BLaER1 treated with 17β-estradiol and CSF1 and Interleukin-3, amounts not matched to agents 10 nM and 100 nM (cell line): ENCODE results near the gene AARSD1.

Source experiments
- H3K27ac ChIP-seq, 11 experiments: shearing (Covaris generic); formaldehyde crosslinking; 2 replicates each; pipeline ENCODE4 v1.8.1; 2022
- H3K27me3 ChIP-seq, 11 experiments: shearing (Covaris generic); formaldehyde crosslinking; 2 replicates each; pipeline ENCODE4 v1.8.1; 2022
- H3K36me3 ChIP-seq, 11 experiments: shearing (Covaris generic); formaldehyde crosslinking; 2 replicates each; pipeline ENCODE4 v1.8.1; 2022
- H3K4me1 ChIP-seq, 10 experiments: shearing (Covaris generic); formaldehyde crosslinking; 2 replicates each; pipeline ENCODE4 v1.8.1; 2022
- H3K4me2 ChIP-seq, 11 experiments: shearing (Covaris generic); formaldehyde crosslinking; 2 replicates each; pipeline ENCODE4 v1.8.1; 2022
- H3K4me3 ChIP-seq, 10 experiments: shearing (Covaris generic); formaldehyde crosslinking; 2 replicates each; pipeline ENCODE4 v1.8.1; 2022
- H3K9ac ChIP-seq, 11 experiments: shearing (Covaris generic); formaldehyde crosslinking; 2 replicates each; pipeline ENCODE4 v1.8.1; 2022
- H3K9me3 ChIP-seq, 11 experiments: shearing (Covaris generic); formaldehyde crosslinking; replicated peaks in 1 of 11; 2 replicates each; pipeline ENCODE4 v1.8.1; 2022
- H4K20me1 ChIP-seq, 11 experiments: shearing (Covaris generic); formaldehyde crosslinking; 2 replicates each; pipeline ENCODE4 v1.8.1; 2022
- Cebpa-rat ChIP-seq, 11 experiments: shearing (Covaris generic); IDR thresholded peaks; 2 replicates each; pipeline ENCODE4 v1.8.1; 2022

The AARSD1 gene

GRCh38 chr17:42971589-42971988, 7.3 kb upstream of the AARSD1 start:
- Histone ChIP-seq H4K20me1 (no peaks in the 10 kb centered on the region), H3K4me3 (no peak overlapping the region), H3K9me3 (no peaks in the 10 kb centered on the region), H3K27me3 (no peaks in the 10 kb centered on the region), H3K9ac (no peak overlapping the region), H3K4me2 (no peak overlapping the region), H3K27ac (no peak overlapping the region), H3K36me3 (no peaks in the 10 kb centered on the region), H3K4me1 (peaks cover 28 to 47% (median 40%) of the 10 kb centered on the region in 10 experiments)
- TF ChIP-seq Cebpa-rat (IDR thresholded peaks at IDR 0.05) = no peak

DNA sequence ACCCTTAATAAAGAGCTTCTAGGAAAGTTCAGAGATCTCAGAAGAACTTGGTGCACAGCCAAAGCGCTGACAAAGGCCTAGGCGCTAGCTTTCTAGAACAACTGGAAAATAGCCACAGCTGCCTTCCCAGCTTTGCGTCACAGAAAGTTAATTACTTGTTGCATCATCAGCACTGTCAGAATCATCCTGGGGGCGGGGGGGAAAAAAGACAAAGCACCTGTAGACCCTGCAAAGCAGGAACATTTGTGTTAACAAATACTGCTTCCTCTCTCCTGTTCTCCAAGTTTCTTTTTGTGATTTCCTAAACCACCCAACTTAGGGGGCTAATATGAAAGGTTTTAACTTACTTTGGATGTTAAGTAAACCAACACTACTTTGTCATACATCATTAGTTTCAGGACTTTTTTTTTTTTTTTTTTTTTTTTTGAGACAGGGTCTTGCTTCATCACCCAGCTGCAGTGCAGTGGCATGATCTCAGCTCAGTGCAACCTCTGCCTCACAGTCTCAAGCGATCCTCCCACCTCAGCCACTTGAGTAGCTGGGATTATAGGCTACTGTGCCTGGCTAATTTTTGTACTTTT, 4.8 kb upstream of the AARSD1 start:
- peak in 3 of 11 experiments; percentile 43 to 71 (median 54); a peak in 3 of 22 replicates for TF ChIP-seq Cebpa-rat (IDR thresholded peaks at IDR 0.05)

GRCh38 chr17:42967925-42968324, 3.7 kb upstream of the AARSD1 start:
- Histone ChIP-seq H3K27me3 (no peaks in the 10 kb centered on the region), H3K4me1 (peaks cover 31 to 47% (median 38%) of the 10 kb centered on the region in 10 experiments), H3K9ac (0 out of 22 replicates have a peak overlapping the region, but pooled peaks of 1 of the 11 experiments have one; percentile 16), H4K20me1 (no peaks in the 10 kb centered on the region), H3K4me3 (no peak overlapping the region), H3K4me2 (peak overlapping the region in 8 of 11 experiments; percentile 3 to 46 (median 19); a peak in 5 of 22 replicates), H3K9me3 (no peaks in the 10 kb centered on the region), H3K36me3 (peaks cover 0 to 3% (median under 1%) of the 10 kb centered on the region in 11 experiments; a peak in 9 of 22 replicates), H3K27ac (peak overlapping the region in 2 of 11 experiments; percentile 65 to 69; a peak in 3 of 22 replicates)
- no peak for TF ChIP-seq Cebpa-rat (IDR thresholded peaks at IDR 0.05)

More for the DNA sequence above, 4.8 kb upstream of the AARSD1 start:
- Histone ChIP-seq H3K4me2 (peak overlapping the region in 10 of 11 experiments; percentile 5 to 46 (median 20); a peak in 15 of 22 replicates), H3K4me3 (no peak overlapping the region), H3K27ac (peak overlapping the region in 8 of 11 experiments; percentile 2 to 70 (median 43); a peak in 12 of 22 replicates), H3K4me1 (peaks cover 23 to 36% (median 28%) of the 10 kb centered on the region in 10 experiments; a peak in 19 of 20 replicates), H3K36me3 (no peaks in the 10 kb centered on the region), H4K20me1 (no peaks in the 10 kb centered on the region), H3K27me3 (no peaks in the 10 kb centered on the region), H3K9ac (peak overlapping the region in 6 of 11 experiments; percentile 9 to 49 (median 23); a peak in 6 of 22 replicates), H3K9me3 (no peaks in the 10 kb centered on the region)

- Histone ChIP-seq H3K9me3 (no peaks in the 10 kb centered on the region), H3K4me3 (no peak overlapping the region), H3K4me2 (no peak overlapping the region), H3K9ac (no peak overlapping the region), H3K36me3 (peaks cover 89 to 100% (median 97%) of the 10 kb centered on the region in 11 experiments), H3K27me3 (no peaks in the 10 kb centered on the region), H3K27ac (no peak overlapping the region), H3K4me1 (no peaks in the 10 kb centered on the region), H4K20me1 (peaks cover 0 to 8% (median 0%) of the 10 kb centered on the region in 11 experiments; a peak in 4 of 22 replicates)
- TF ChIP-seq Cebpa-rat (IDR thresholded peaks at IDR 0.05) = no peak
Measured at GRCh38 chr17:42953669-42954068, 10.6 kb downstream of the AARSD1 start.

GRCh38 chr17:42950044-42950783, 14.0 kb downstream of the AARSD1 start:
- no peaks in the 10 kb centered on the region for H3K4me1 ChIP-seq
- H3K27me3 ChIP-seq = no peaks in the 10 kb centered on the region
- H3K4me3 ChIP-seq = no peak overlapping the region
- TF ChIP-seq Cebpa-rat (IDR thresholded peaks at IDR 0.05) = no peak
- peaks cover 71 to 86% (median 76%) of the 10 kb centered on the region in 11 experiments for H3K36me3 ChIP-seq
- no peak overlapping the region for H3K4me2 ChIP-seq
- no peak overlapping the region for H3K9ac ChIP-seq
- H4K20me1 ChIP-seq = peaks cover 0 to 8% (median 0%) of the 10 kb centered on the region in 11 experiments; a peak in 3 of 22 replicates
- H3K27ac ChIP-seq = no peak overlapping the region
- no peaks in the 10 kb centered on the region for H3K9me3 ChIP-seq

DNA sequence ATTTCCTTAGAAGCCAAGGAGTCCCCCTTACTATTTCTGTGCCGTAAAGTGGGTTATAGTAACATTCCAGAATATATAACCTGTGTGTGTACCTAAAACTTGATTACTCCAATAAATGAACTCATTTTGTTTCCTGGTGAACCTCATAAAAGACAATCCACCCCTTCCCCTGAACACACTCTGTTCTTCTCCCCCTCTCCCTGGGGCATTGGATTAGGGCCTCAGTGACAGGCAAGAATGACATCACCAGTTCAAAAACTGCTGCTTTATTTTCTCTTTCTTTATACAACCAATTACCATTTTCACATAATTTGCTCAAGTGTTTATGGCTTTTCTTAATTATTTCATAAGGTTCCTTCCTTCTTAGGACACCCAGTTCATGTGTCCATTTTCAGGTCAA, 17.4 kb downstream of the AARSD1 start:
- Histone ChIP-seq H3K36me3 (peaks cover 37 to 52% (median 42%) of the 10 kb centered on the region in 11 experiments), H3K4me3 (no peak overlapping the region), H3K9ac (no peak overlapping the region), H4K20me1 (no peaks in the 10 kb centered on the region; a peak in 1 of 22 replicates), H3K27me3 (no peaks in the 10 kb centered on the region), H3K9me3 (no peaks in the 10 kb centered on the region), H3K4me1 (no peaks in the 10 kb centered on the region), H3K27ac (no peak overlapping the region), H3K4me2 (no peak overlapping the region)
- TF ChIP-seq Cebpa-rat (IDR thresholded peaks at IDR 0.05) = no peak

DNA sequence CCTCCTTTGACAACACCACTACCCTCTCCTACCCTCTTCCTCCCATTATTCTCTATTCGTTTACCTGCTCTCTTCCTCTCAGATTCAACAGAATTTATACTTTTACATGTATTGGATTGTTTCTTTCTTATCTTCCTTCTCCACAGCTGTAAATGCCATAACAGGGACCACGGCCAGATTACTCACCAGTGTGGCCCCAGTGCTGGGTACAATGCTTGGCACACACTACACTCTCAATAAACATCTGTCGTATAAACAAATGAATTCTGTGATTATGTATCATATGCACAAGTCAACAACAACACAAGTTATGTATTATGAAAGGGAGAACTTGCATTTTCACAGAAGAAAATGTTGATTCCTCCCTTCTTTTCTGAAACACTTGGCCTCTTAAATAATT, 20.0 kb downstream of the AARSD1 start:
- TF ChIP-seq Cebpa-rat (IDR thresholded peaks at IDR 0.05) = no peak

DNA sequence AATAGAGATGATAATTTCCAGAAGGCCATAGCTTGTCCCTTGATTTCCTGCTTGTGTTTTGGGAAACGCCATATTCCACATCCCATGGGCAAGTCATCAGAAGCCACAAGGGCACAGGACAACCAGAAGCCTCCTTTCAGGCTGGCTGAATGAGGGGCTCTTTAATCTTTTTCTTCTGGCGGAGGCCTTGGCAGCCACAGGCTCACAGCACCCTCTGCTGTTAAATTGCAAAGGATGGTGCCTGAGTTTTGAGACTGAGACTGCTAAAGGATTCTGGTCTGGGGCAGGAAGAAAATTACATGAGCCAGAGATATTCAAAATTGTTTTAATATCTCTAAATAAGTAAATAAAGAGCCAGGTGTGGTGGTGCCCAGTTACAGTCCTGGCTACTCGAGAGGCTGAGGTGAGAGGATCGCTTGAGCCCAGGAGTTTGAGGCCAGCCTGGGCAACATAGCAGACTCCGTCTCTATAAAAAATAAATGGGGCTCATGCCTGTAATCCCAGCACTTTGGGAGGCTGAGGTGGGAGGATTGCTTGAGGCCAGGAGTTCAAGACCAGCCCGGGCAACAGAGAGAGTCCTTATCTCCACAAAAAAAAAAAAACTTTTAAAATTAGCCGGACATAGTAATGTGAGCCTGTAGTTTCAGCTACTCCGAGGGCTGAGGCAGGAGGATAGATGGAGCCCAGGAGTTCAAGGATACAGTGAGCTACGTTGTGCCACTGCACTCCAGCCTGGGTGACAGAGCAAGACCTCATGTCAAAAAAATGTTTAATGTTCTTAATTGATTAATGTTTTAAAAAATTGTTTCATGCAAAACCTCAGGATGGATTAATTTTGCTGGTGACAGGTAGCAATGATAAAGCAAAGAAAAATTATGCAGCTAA, 26.3 kb downstream of the AARSD1 start:
- Histone ChIP-seq H4K20me1 (no peaks in the 10 kb centered on the region), H3K4me2 (no peak overlapping the region)
- TF ChIP-seq Cebpa-rat (IDR thresholded peaks at IDR 0.05) = no peak

More for the DNA sequence above, 20.0 kb downstream of the AARSD1 start:
- no peaks in the 10 kb centered on the region for H3K9me3 ChIP-seq
- H3K4me3 ChIP-seq = no peak overlapping the region
- no peak overlapping the region for H3K9ac ChIP-seq
- peaks cover 12 to 26% (median 16%) of the 10 kb centered on the region in 11 experiments; a peak in 21 of 22 replicates for H3K36me3 ChIP-seq
- no peak overlapping the region for H3K27ac ChIP-seq
- no peaks in the 10 kb centered on the region for H3K4me1 ChIP-seq
- no peak overlapping the region for H3K4me2 ChIP-seq
- no peaks in the 10 kb centered on the region for H4K20me1 ChIP-seq
- no peaks in the 10 kb centered on the region for H3K27me3 ChIP-seq

More for the DNA sequence above, 26.3 kb downstream of the AARSD1 start:
- Histone ChIP-seq H3K9ac (peak overlapping the region in 1 of 11 experiments; percentile 7; a peak in 1 of 22 replicates), H3K36me3 (no peaks in the 10 kb centered on the region), H3K4me3 (no peak overlapping the region), H3K9me3 (no peaks in the 10 kb centered on the region), H3K27ac (no peak overlapping the region), H3K27me3 (no peaks in the 10 kb centered on the region), H3K4me1 (no peaks in the 10 kb centered on the region)
